Measurements from ENCODE around the gene VWA3B.

The VWA3B gene

DNA sequence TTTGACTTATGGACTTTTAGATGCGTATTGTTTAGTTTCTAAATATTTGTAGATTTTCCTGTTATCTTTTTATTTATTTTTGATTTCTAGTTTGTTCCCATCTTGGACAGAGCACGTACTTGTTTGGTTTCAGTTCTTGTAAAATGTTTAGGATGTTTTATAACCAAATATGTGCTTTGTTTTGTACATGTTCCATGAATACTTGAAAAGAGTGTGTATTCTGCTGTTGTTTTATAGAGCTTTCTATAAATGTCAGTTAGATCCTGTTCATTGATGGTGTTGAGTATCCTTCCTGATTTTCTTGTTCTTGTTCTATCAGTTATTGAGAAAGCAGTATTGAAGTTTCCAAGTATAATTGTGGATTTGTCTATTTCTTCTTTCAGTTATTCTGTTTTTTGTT is 21.1 kb downstream of the VWA3B start:
- Mint-ChIP-seq H3K4me1 (no peaks in the 10 kb centered on the region), H3K27ac (no peak overlapping the region), H3K27me3 (ENCODE audit: low read depth, poor library complexity) (peaks cover 7% of the 10 kb centered on the region), H3K36me3 (ENCODE audit: low read depth) (peaks cover 5% of the 10 kb centered on the region), H3K9me3 (peaks cover 55% of the 10 kb centered on the region), H3K4me3 (no peak overlapping the region)
- TF ChIP-seq, protein P1, sequence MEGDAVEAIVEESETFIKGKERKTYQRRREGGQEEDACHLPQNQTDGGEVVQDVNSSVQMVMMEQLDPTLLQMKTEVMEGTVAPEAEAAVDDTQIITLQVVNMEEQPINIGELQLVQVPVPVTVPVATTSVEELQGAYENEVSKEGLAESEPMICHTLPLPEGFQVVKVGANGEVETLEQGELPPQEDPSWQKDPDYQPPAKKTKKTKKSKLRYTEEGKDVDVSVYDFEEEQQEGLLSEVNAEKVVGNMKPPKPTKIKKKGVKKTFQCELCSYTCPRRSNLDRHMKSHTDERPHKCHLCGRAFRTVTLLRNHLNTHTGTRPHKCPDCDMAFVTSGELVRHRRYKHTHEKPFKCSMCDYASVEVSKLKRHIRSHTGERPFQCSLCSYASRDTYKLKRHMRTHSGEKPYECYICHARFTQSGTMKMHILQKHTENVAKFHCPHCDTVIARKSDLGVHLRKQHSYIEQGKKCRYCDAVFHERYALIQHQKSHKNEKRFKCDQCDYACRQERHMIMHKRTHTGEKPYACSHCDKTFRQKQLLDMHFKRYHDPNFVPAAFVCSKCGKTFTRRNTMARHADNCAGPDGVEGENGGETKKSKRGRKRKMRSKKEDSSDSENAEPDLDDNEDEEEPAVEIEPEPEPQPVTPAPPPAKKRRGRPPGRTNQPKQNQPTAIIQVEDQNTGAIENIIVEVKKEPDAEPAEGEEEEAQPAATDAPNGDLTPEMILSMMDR (IDR thresholded peaks at IDR 0.05) = no peak
- no peak for DNase-seq

DNA sequence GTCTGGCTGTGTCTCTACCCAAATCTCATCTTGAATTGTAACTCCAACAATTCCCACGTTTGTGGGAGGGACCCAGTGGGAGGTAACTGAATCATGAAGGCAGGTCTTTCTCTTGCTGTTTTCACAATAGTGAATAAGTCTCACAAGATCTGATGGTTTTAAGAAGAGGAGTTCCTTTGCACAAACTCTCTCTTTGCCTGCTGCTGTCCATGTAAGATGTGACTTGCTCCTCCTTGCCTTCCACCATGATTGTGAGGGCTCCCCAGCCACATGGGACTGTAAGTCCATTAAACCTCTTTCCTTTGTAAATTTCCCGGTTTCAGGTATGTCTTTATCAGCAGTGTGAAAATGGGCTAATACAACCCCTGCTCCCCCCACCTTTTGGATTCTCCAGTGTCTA is 23.8 kb downstream of the VWA3B start:
- no peak overlapping the region for H3K4me3 Mint-ChIP-seq
- TF ChIP-seq, protein P1 (IDR thresholded peaks at IDR 0.05) = no peak
- no peak for DNase-seq
- H3K4me1 Mint-ChIP-seq = no peaks in the 10 kb centered on the region
- H3K36me3 Mint-ChIP-seq (ENCODE audit: low read depth) = peaks cover 4% of the 10 kb centered on the region
- H3K9me3 Mint-ChIP-seq = peaks cover 39% of the 10 kb centered on the region
- peaks cover 10% of the 10 kb centered on the region for H3K27me3 Mint-ChIP-seq (ENCODE audit: low read depth, poor library complexity)
- no peak overlapping the region for H3K27ac Mint-ChIP-seq

DNA sequence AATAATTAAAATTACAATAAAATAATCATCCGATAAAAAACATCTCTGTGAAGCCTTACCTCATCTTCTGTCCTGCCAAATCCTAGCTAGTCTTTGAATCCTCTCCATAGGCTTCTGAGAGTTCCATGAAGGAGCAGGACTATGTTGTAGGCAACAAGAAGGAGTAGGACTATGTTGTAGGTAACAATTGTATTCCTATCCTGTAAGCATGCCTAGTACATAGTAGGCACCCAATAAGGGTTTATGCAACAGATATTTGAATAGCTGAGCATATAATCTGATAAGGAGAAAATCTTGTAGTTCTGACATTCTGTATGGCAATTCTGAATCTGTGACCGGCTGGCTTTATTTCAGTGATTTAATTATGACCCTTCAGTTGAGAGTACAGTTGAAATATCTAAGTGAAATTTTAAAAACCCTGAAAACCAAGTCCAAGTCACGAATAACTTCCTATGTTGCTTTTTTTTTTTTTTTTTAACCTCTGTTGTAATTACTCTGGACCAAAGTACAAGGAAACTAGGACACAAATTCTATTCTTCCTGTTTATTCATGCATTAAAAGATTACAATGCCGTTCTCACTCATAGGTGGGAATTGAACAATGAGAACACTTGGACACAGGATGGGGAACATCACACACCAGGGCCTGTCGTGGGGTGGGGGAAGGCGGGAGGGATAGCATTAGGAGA is 27.8 kb downstream of the VWA3B start:
- Mint-ChIP-seq H3K9me3 (peaks cover 34% of the 10 kb centered on the region), H3K27ac (no peak overlapping the region), H3K4me1 (no peaks in the 10 kb centered on the region), H3K27me3 (ENCODE audit: low read depth, poor library complexity) (peaks cover 15% of the 10 kb centered on the region), H3K4me3 (no peak overlapping the region), H3K36me3 (ENCODE audit: low read depth) (peaks cover 4% of the 10 kb centered on the region)
- TF ChIP-seq, protein P1 (IDR thresholded peaks at IDR 0.05) = no peak
- DNase-seq = no peak

DNA sequence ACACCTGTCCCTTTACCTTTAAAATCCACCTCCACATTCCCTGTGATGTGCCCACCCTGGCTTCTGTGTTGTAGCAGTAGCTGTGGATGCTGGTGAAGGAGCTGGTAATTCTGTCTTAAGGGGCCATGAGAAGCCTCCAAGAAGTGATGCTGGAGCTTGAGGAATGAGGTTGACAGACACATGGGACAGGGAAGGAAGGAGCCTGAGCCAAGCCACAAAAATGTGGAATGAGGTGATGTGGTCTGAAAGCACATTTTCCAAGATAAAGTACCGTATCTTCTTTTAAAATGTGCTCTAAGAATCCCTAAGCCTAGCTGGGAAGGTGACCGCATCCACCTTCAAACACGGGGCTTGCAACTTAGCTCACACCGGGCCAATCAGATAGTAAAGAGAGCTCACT is 31.2 kb downstream of the VWA3B start:
- Mint-ChIP-seq H3K36me3 (ENCODE audit: low read depth) (no peaks in the 10 kb centered on the region), H3K9me3 (peaks cover 5% of the 10 kb centered on the region), H3K4me1 (no peaks in the 10 kb centered on the region), H3K27me3 (ENCODE audit: low read depth, poor library complexity) (peaks cover 14% of the 10 kb centered on the region), H3K27ac (no peak overlapping the region), H3K4me3 (no peak overlapping the region)
- TF ChIP-seq, protein P1 (IDR thresholded peaks at IDR 0.05) = no peak
- DNase-seq = no peak

DNA sequence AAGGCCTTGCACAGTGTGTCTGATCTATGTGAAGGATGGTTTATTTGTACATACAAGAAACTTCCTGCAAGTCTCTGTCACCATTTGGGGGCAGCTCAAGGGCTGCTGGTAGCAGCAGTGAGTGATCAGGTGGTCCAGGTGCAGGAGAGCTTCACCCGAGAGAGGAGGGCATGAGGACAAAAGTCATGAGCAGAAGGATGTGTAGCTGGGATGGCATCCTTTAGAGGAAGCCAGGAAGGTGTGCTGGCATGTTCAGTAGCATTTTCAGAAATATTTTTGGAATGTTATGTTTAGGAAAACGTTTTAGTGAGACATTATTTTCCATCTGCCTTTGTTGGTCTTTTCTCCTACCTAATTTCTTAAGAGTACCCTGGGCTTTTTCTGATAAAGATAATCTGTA is 31.9 kb downstream of the VWA3B start:
- Mint-ChIP-seq H3K27ac (no peak overlapping the region), H3K4me3 (no peak overlapping the region), H3K4me1 (no peaks in the 10 kb centered on the region), H3K9me3 (peaks cover under 1% of the 10 kb centered on the region), H3K36me3 (ENCODE audit: low read depth) (no peaks in the 10 kb centered on the region), H3K27me3 (ENCODE audit: low read depth, poor library complexity) (peaks cover 14% of the 10 kb centered on the region)
- TF ChIP-seq, protein P1 (IDR thresholded peaks at IDR 0.05) = no peak
- no peak for DNase-seq

DNA sequence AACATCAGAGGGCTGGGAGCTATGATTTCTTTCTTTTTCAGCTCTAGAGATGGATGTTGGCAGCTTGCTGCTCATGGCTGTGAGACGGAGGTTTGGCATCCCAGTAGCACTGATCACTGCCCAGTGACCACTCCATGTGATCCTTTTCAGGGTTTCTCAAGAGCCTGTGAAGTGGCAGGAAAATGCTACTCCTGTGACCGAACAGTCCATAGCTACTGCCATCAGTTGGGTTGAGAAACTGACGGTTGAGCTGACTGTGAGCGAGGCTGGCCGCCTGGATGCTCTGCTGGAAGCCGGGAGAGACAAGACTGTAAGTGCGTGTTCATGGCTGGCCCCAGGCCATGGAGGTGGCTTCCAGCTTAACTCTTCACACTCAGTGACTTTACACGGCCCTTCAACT is 34.2 kb downstream of the VWA3B start:
- Mint-ChIP-seq H3K9me3 (no peaks in the 10 kb centered on the region), H3K4me3 (no peak overlapping the region), H3K4me1 (no peaks in the 10 kb centered on the region), H3K36me3 (ENCODE audit: low read depth) (no peaks in the 10 kb centered on the region), H3K27me3 (ENCODE audit: low read depth, poor library complexity) (peaks cover 13% of the 10 kb centered on the region), H3K27ac (no peak overlapping the region)
- no peak for DNase-seq
- TF ChIP-seq, protein P1 (IDR thresholded peaks at IDR 0.05) = no peak

Measured in nephron progenitor cell (in vitro differentiated cells).